Osteocyte (in vitro differentiated cells): ENCODE results near the gene ARHGEF26. TPM values are rescaled to one million over a fixed set of nuclear protein-coding genes. Genes with fewer than 3 reads are reported as not detected.

Experiments
- DNase-seq: peaks from one replicate; pipeline ENCODE4 v3.0.0; 2021; ENCODE audit warnings: mixed read lengths; ENCODE audit not compliant: unreplicated experiment; ENCODE audit errors: extremely low spot score
- H3K27ac Mint-ChIP-seq: one replicate; pipeline ENCODE4 v1.8.0; 2021; ENCODE audit warnings: mild to moderate bottlenecking, mixed read lengths; ENCODE audit not compliant: unreplicated experiment
- H3K27me3 Mint-ChIP-seq: one replicate; pipeline ENCODE4 v1.8.0; 2021; ENCODE audit warnings: mixed read lengths; ENCODE audit not compliant: unreplicated experiment
- H3K36me3 Mint-ChIP-seq: one replicate; pipeline ENCODE4 v1.8.0; 2021; ENCODE audit warnings: mixed read lengths; ENCODE audit not compliant: unreplicated experiment
- H3K4me1 Mint-ChIP-seq: one replicate; pipeline ENCODE4 v1.8.0; 2021; ENCODE audit warnings: mixed read lengths; ENCODE audit not compliant: unreplicated experiment
- H3K4me3 Mint-ChIP-seq: one replicate; pipeline ENCODE4 v1.8.0; 2021; ENCODE audit warnings: mild to moderate bottlenecking, moderate library complexity, mixed read lengths; ENCODE audit not compliant: unreplicated experiment
- H3K9me3 Mint-ChIP-seq: one replicate; pipeline ENCODE4 v1.8.0; 2021; ENCODE audit warnings: mixed read lengths; ENCODE audit not compliant: unreplicated experiment
- CTCF ChIP-seq: fragments of 200-600 bp; sonication (generic); IDR thresholded peaks from 2 replicates; pipeline ENCODE4 v1.5.0; 2021; ENCODE audit warnings: antibody characterized with exemption, mild to moderate bottlenecking, moderate library complexity
- total RNA-seq: library from RNA; stranded (reverse); gene quantifications from 2 replicates; pipeline ENCODE4 v1.2.1, GENCODE V29; 2021

Gene ARHGEF26
- total RNA-seq, 1 donor from 2014 or later, result 5.4 TPM

GRCh38 chr3:154143873-154144272 is 22.7 kb downstream of the ARHGEF26 start:
- no peak for TF ChIP-seq CTCF
- Mint-ChIP-seq H3K4me1 (peaks cover 2% of the 10 kb centered on the region), H3K27me3 (no peaks in the 10 kb centered on the region), H3K4me3 (no peak overlapping the region), H3K27ac (no peak overlapping the region), H3K36me3 (no peaks in the 10 kb centered on the region), H3K9me3 (no peaks in the 10 kb centered on the region)
- DNase-seq, result no peak

- Mint-ChIP-seq H3K4me3 (no peak overlapping the region), H3K27me3 (no peaks in the 10 kb centered on the region), H3K36me3 (no peaks in the 10 kb centered on the region), H3K9me3 (no peaks in the 10 kb centered on the region), H3K27ac (no peak overlapping the region), H3K4me1 (peaks cover 2% of the 10 kb centered on the region)
- no peak for DNase-seq
- TF ChIP-seq CTCF, result no peak
Observed at GRCh38 chr3:154144825-154145465, 23.8 kb downstream of the ARHGEF26 start.

- Mint-ChIP-seq H3K36me3 (peaks cover 5% of the 10 kb centered on the region), H3K4me1 (peaks cover 2% of the 10 kb centered on the region), H3K4me3 (no peak overlapping the region), H3K9me3 (no peaks in the 10 kb centered on the region), H3K27ac (no peak overlapping the region), H3K27me3 (no peaks in the 10 kb centered on the region)
- TF ChIP-seq CTCF, result no peak
- no peak for DNase-seq
Observed at GRCh38 chr3:154148541-154148940, 27.4 kb downstream of the ARHGEF26 start.

GRCh38 chr3:154149286-154149685 is 28.1 kb downstream of the ARHGEF26 start:
- Mint-ChIP-seq H3K27ac (no peak overlapping the region), H3K9me3 (no peaks in the 10 kb centered on the region), H3K36me3 (peaks cover 5% of the 10 kb centered on the region), H3K4me1 (peaks cover 2% of the 10 kb centered on the region), H3K4me3 (no peak overlapping the region), H3K27me3 (no peaks in the 10 kb centered on the region)
- TF ChIP-seq CTCF, result no peak
- DNase-seq, result no peak

- Mint-ChIP-seq H3K27me3 (no peaks in the 10 kb centered on the region), H3K4me3 (no peak overlapping the region), H3K27ac (no peak overlapping the region), H3K36me3 (peaks cover 5% of the 10 kb centered on the region), H3K4me1 (no peaks in the 10 kb centered on the region), H3K9me3 (no peaks in the 10 kb centered on the region)
- TF ChIP-seq CTCF, result no peak
- no peak for DNase-seq
Observed at GRCh38 chr3:154151969-154152368, 30.8 kb downstream of the ARHGEF26 start.
